Heart left ventricle (tissue), 16 donors: Measurements from ENCODE around the gene SPA17. TPM values are rescaled to one million over a fixed set of nuclear protein-coding genes. Genes with fewer than 3 reads are reported as not detected.
A peak's percentile ranks its signal among the peaks of the same experiment; 100 is the strongest.

Source experiments
- ATAC-seq, 4 donors: fragments of 200-7000 bp; cut with Tn5 transposase; one replicate each; pipeline ENCODE4 v1.9.1; 2020 to 2022; ENCODE audit warnings: moderate library complexity in 4 of 4, mild to moderate bottlenecking in 3 of 4, moderate number of reproducible peaks in 1 of 4
- DNase-seq, 5 donors: peaks; one replicate each; pipeline ENCODE4 v3.0.0-alpha.2; 2020
- H3K27ac ChIP-seq, 12 donors: fragments of 200-600 bp; sonication (generic) in 4 of 12; one replicate each; pipeline versions ENCODE4 v1.5.0 to v1.8.0; 2016 to 2022; ENCODE audit warnings: mild to moderate bottlenecking in 2 of 12
- H3K27me3 ChIP-seq, 9 donors: fragments of 200-600 bp; sonication (generic) in 2 of 9; one replicate each; pipeline versions ENCODE4 v1.5.1 to v1.8.0; 2016 to 2022; ENCODE audit warnings: mild to moderate bottlenecking in 3 of 9
- H3K36me3 ChIP-seq, 9 donors: fragments of 200-600 bp; sonication (generic) in 2 of 9; one replicate each; pipeline versions ENCODE4 v1.5.0 to v1.8.0; 2018 to 2022; ENCODE audit warnings: mild to moderate bottlenecking in 2 of 9
- H3K4me1 ChIP-seq, 12 donors: fragments of 200-600 bp; sonication (generic) in 4 of 12; one replicate each; pipeline versions ENCODE4 v1.5.0 to v1.8.0; 2016 to 2022; ENCODE audit warnings: mild to moderate bottlenecking in 3 of 12
- H3K4me3 ChIP-seq, 12 donors: fragments of 200-600 bp; sonication (generic) in 4 of 12; one replicate each; pipeline versions ENCODE4 v1.5.0 to v1.8.0; 2017 to 2022; ENCODE audit warnings: mild to moderate bottlenecking in 9 of 12, moderate library complexity in 4 of 12
- H3K9me3 ChIP-seq, 12 donors: fragments of 200-600 bp; sonication (generic) in 4 of 12; one replicate each; pipeline versions ENCODE4 v1.5.0 to v1.8.0; 2016 to 2022; ENCODE audit warnings: mild to moderate bottlenecking in 1 of 12
- CTCF ChIP-seq, 12 donors: fragments of 200-600 bp; sonication (generic) in 4 of 12; IDR thresholded peaks; one replicate each; pipeline versions ENCODE4 v1.5.0 to v1.8.0; 2018 to 2022; ENCODE audit warnings: antibody characterized with exemption in 12 of 12, mild to moderate bottlenecking in 5 of 12
- POLR2A ChIP-seq, 2 donors: fragments of 450-650 bp; IDR thresholded peaks; one replicate each; pipeline ENCODE4 v1.6.1; 2017; ENCODE audit warnings: antibody characterized with exemption in 2 of 2, mild to moderate bottlenecking in 2 of 2, moderate library complexity in 2 of 2
- WGBS, 4 donors: extraction: QIAGEN DNeasy Blood & Tissue Kit in 2 of 4; methylation state at CpG; one replicate each; pipeline versions ENCODE4 v1.1.5 to v1.1.7; 2013 to 2018; 5-methylcytosine and 5-hydroxymethylcytosine counted together
- intact Hi-C, 10 donors: fragments of 100-400 bp; cut with DNase I; formaldehyde crosslinking; loops; one replicate each; pipeline versions ENCODE4 v1.11.1 to v1.14.2; 2022
- polyA plus RNA-seq, 2 donors: library from polyadenylated mRNA; stranded (reverse); fragments of 200-250 nt; gene quantifications; one replicate each; pipeline ENCODE4 v1.2.3, GENCODE V29; 2013
- total RNA-seq, 9 donors: library from RNA; depleted of rRNA in 2 of 9; stranded (reverse); fragments of >200 nt in 2 of 9; fragmentation: NEBNext Ultra II Directional in 3 of 9; extraction: Animal tissue kit (Norgen Biotek cat#: 25700) in 3 of 9; gene quantifications; one replicate each; pipeline versions ENCODE4 v1.1.0 to v1.2.4, GENCODE V29; 2016 to 2023
- donor health status: ischemic (EF 13 %, LVEDD 7.1; RV severe dilation, severe dysfunction).
- donor health status: healthy with polysubstance abuse.
- donor health status: DM: no; HTN: yes; CAD: no.
- donor health status: DM: no; HTN: no; CAD: no.
- donor health status: ischemic (EF 25% LVEDD 6.9; RV normal size, moderate dysfunction).
- donor health status: ischemic (EF 25% LVEDD 5.7; RV mildly dilated, moderate dysfunction).
- donor health status: healthy.
- donor health status: DM: yes; HTN: yes; CAD: no.
- donor health status: ischemic (EF 35%, LVEDD 5.7; RV mildly dilated, moderate dysfunction).
- donor health status: nonischemic (EF 11% LVEDD 7.7; RV severe dilation, severe dysfunction).
- donor health status: DM: yes; HTN: yes; CAD: no.
- donor health status: PGD.
- donor health status: ischemic (EF 29% LVEDD 5.4; RV normal size, mild dysfunction).
- donor health status: nonischemic (EF 23%, LVEDD 6.1; RV moderate dilation, normal function).

Gene SPA17
- total and polyA plus RNA-seq, 11 donors = 1.3 to 5.6 (median 3.0) TPM

DNA sequence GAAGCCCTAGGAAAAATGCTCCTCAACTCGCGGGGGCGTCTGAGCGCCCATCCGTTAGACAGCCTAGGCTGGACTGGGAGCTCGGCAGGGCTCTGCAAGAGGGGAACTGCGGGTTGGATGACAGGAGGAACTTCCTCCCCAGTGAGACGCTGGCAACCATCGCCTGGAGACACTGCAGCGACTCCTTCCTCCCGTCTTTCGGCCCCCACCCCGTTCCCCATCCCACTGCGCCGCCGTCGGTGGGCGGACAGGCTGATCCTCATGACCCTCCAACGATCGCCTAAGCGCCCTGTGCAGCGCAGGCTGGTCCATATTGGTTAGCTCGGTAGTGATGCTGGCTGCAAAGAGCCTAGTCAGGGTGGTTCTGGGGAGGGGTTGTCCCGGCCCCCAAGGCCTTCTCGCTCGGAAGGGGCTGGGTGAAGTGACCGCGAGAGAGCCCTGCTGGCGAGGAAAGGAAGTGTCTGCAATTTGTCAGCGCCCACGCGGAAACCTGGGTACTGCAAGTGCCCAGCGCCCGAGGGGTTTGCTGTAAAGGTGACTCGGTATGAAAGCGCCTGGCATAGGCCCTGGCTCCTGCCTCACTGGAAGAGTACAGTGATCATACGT lies 66.7 kb downstream of the SPA17 start:
- Histone ChIP-seq H3K27me3 (peaks cover 2 to 45% (median 19%) of the 10 kb centered on the region in 9 donors), H3K36me3 (no peaks in the 10 kb centered on the region), H3K4me3 (peak overlapping the region; percentile 37 to 78 (median 58)), H3K9me3 (no peaks in the 10 kb centered on the region), H3K27ac (peak overlapping the region in 6 of 12 donors; percentile 2 to 42 (median 28)), H3K4me1 (peaks cover 0 to 42% (median 17%) of the 10 kb centered on the region in 12 donors)
- intact Hi-C loops = loop anchor here in 4 of 10 donors (5.0 kb wide), 2 partner anchors 68 to 73 kb away; partner anchors contain the start of genes SIAE (in 3 of the 4) and SPA17 (in 3 of the 4)
- WGBS, 4 donors = 1 to 4% (median 2%) methylated on average over 21 to 37 of the region's 37 CpGs
- DNase-seq (peak; percentile 38 to 74 (median 49)), ATAC-seq (peak in 3 of 4 donors; percentile 38 to 44 (median 41))
- no peak for TF ChIP-seq POLR2A (IDR thresholded peaks at IDR 0.05)
- peak; percentile 22 to 66 (median 50) for TF ChIP-seq CTCF (IDR thresholded peaks at IDR 0.05)

- Histone ChIP-seq H3K9me3 (no peaks in the 10 kb centered on the region), H3K27me3 (peaks cover 7 to 67% (median 23%) of the 10 kb centered on the region in 9 donors), H3K27ac (no peak overlapping the region), H3K4me1 (peaks cover 0 to 48% (median 31%) of the 10 kb centered on the region in 12 donors), H3K4me3 (no peak overlapping the region), H3K36me3 (no peaks in the 10 kb centered on the region)
- no peak for DNase-seq
- ATAC-seq = no peak
- 65 to 91% (median 77%) methylated on average over 2 of the region's 2 CpGs for WGBS, 4 donors
- intact Hi-C loops = loop anchor here in 4 of 10 donors (5.0 kb wide), 2 partner anchors 70 to 75 kb away; partner anchors contain the start of genes SIAE (in 3 of the 4) and SPA17 (in 3 of the 4)
- TF ChIP-seq POLR2A (IDR thresholded peaks at IDR 0.05) (no peak), CTCF (IDR thresholded peaks at IDR 0.05) (no peak)
Observed at GRCh38 chr11:124742555-124742954, 68.9 kb downstream of the SPA17 start.

- no peak overlapping the region for H3K4me3 ChIP-seq
- no peak for DNase-seq
- H3K36me3 ChIP-seq = no peaks in the 10 kb centered on the region
- TF ChIP-seq POLR2A (IDR thresholded peaks at IDR 0.05) (no peak), CTCF (IDR thresholded peaks at IDR 0.05) (no peak)
- no peaks in the 10 kb centered on the region for H3K9me3 ChIP-seq
- ATAC-seq = no peak
- WGBS, 4 donors = 52 to 67% (median 57%) methylated on average over 6 of the region's 6 CpGs
- intact Hi-C loops = loop anchor here in 4 of 10 donors (5.0 kb wide), 2 partner anchors 71 to 76 kb away; partner anchors contain the start of genes SIAE (in 3 of the 4) and SPA17 (in 3 of the 4)
- H3K4me1 ChIP-seq = peaks cover 0 to 52% (median 35%) of the 10 kb centered on the region in 12 donors
- peaks cover 9 to 68% (median 23%) of the 10 kb centered on the region in 9 donors for H3K27me3 ChIP-seq
- H3K27ac ChIP-seq = no peak overlapping the region
Observed at GRCh38 chr11:124743050-124743449, 69.3 kb downstream of the SPA17 start.

DNA sequence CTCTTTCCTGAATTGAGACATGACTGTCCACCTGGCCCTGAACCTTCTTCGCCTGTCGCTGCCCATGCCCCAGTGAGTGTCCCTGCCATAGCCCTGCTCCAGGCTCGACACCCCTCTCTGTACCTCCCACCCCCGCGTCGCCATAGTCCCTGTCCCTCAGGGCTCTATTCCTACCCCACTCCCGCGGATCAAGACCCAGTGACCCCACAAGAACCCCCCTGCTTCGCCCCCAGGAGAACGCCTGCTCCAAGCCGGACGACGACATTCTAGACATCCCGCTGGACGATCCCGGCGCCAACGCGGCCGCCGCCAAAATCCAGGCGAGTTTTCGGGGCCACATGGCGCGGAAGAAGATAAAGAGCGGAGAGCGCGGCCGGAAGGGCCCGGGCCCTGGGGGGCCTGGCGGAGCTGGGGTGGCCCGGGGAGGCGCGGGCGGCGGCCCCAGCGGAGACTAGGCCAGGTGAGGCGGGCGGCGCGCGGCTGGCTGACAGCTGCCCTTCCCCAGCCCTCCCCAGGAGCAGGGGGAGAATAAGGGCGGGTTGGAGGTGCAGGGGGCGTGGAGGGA lies 71.6 kb downstream of the SPA17 start:
- intact Hi-C loops = no loop called here
- peaks cover 9 to 69% (median 23%) of the 10 kb centered on the region in 9 donors for H3K27me3 ChIP-seq
- H3K27ac ChIP-seq = no peak overlapping the region
- DNase-seq (no peak), ATAC-seq (no peak)
- H3K4me1 ChIP-seq = peaks cover 0 to 62% (median 34%) of the 10 kb centered on the region in 12 donors
- peaks cover 0 to 4% (median 0%) of the 10 kb centered on the region in 9 donors for H3K36me3 ChIP-seq
- H3K4me3 ChIP-seq = peak overlapping the region in 1 of 12 donors; percentile 65
- H3K9me3 ChIP-seq = no peaks in the 10 kb centered on the region
- TF ChIP-seq POLR2A (IDR thresholded peaks at IDR 0.05) (no peak), CTCF (IDR thresholded peaks at IDR 0.05) (no peak)
- WGBS, 4 donors = 33 to 57% (median 43%) methylated on average over 44 of the region's 44 CpGs
